WTC11 (cell line): ENCODE data around the gene ATP8B3.

Experiments used
- ELF4 ChIP-seq: sonication (generic); formaldehyde crosslinking; IDR thresholded peaks from 2 replicates; pipeline ENCODE4 v1.8.1; 2022; ENCODE audit warnings: low read depth, mild to moderate bottlenecking, moderate library complexity, missing genetic modification reagents
- EMX1 ChIP-seq: fragments of 250-450 bp; sonication (Bioruptor Pico); IDR thresholded peaks from 2 replicates; pipeline ENCODE4 v1.8.0; 2021; ENCODE audit warnings: mild to moderate bottlenecking
- ESRRA ChIP-seq: sonication (generic); formaldehyde crosslinking; IDR thresholded peaks from 2 replicates; pipeline ENCODE4 v1.8.1; 2022; ENCODE audit warnings: mild to moderate bottlenecking, missing genetic modification reagents, borderline replicate concordance
- IRF2 ChIP-seq: sonication (generic); formaldehyde crosslinking; IDR thresholded peaks from 2 replicates; pipeline ENCODE4 v1.8.0; 2022; ENCODE audit warnings: low read depth, missing genetic modification reagents, borderline replicate concordance
- MAX ChIP-seq: sonication (generic); formaldehyde crosslinking; IDR thresholded peaks from 2 replicates; pipeline ENCODE4 v1.8.0; 2022; ENCODE audit warnings: mild to moderate bottlenecking, missing genetic modification reagents
- NR1H2 ChIP-seq: sonication (generic); formaldehyde crosslinking; IDR thresholded peaks from 2 replicates; pipeline ENCODE4 v1.9.0; 2021; ENCODE audit warnings: mild to moderate bottlenecking, moderate library complexity, missing genetic modification reagents
- USF1 ChIP-seq: sonication (generic); formaldehyde crosslinking; IDR thresholded peaks from 2 replicates; pipeline ENCODE4 v1.8.0; 2022; ENCODE audit warnings: mild to moderate bottlenecking, missing genetic modification reagents
- TF ChIP-seq, protein P1 (sequence below): sonication (generic); formaldehyde crosslinking; conservative IDR thresholded peaks from 2 replicates; pipeline ENCODE4 v1.8.1; 2022; ENCODE audit warnings: mild to moderate bottlenecking, missing genetic modification reagents
- TF ChIP-seq, protein P2 (sequence below): fragments of 200-600 bp; IDR thresholded peaks from 2 replicates; pipeline ENCODE4 v1.8.0; 2022; ENCODE audit warnings: antibody characterized with exemption
- TF ChIP-seq, protein P3 (sequence below): sonication (generic); formaldehyde crosslinking; IDR thresholded peaks from 2 replicates; pipeline ENCODE4 v1.8.1; 2023; ENCODE audit warnings: mild to moderate bottlenecking, missing genetic modification reagents, moderate library complexity

DNA sequence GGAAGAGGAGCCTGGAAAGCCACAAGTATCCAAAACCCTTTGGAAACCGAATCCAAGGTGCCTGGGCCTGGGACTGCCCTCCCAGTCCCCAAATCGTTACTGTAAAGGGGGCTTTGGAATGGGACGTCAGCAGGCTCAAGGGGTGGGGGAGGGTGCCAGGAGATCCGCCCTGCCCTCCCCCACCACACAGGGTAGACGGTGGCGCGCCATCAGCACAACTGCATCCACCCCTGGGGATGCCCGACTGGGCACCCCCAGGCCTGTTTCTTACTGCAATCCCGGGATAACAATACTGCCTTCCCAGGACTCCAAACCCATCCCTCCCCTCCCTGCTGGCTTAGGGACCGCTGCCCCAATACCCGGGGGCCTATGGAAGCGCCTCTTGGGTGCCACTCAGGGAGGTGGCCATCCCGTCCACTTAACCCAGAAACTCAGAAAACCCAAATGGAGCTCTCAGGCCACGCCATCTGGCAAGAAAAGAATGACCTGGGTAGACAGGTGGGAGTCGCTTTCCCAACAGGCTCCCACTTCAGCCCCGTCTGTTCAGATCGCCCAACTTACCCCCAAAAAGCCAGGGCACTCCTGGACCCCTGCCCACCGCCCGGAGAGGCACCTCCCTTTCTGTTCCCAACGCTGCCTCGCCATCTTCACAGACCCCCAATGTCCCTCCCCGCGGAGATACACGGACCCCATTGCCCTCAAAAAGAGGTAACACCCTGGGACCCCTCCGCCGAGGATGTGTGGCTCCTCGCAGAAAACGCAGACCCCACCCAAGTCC lies 48.9 kb upstream of the ATP8B3 start:
- TF ChIP-seq, protein P1, sequence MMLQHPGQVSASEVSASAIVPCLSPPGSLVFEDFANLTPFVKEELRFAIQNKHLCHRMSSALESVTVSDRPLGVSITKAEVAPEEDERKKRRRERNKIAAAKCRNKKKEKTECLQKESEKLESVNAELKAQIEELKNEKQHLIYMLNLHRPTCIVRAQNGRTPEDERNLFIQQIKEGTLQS (CRISPR knock-in tag), result no peak
- no peak for TF ChIP-seq MAX (CRISPR knock-in tag)
- TF ChIP-seq, protein P2, sequence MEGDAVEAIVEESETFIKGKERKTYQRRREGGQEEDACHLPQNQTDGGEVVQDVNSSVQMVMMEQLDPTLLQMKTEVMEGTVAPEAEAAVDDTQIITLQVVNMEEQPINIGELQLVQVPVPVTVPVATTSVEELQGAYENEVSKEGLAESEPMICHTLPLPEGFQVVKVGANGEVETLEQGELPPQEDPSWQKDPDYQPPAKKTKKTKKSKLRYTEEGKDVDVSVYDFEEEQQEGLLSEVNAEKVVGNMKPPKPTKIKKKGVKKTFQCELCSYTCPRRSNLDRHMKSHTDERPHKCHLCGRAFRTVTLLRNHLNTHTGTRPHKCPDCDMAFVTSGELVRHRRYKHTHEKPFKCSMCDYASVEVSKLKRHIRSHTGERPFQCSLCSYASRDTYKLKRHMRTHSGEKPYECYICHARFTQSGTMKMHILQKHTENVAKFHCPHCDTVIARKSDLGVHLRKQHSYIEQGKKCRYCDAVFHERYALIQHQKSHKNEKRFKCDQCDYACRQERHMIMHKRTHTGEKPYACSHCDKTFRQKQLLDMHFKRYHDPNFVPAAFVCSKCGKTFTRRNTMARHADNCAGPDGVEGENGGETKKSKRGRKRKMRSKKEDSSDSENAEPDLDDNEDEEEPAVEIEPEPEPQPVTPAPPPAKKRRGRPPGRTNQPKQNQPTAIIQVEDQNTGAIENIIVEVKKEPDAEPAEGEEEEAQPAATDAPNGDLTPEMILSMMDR, result no peak
- no peak for TF ChIP-seq ELF4 (CRISPR knock-in tag)
- no peak for TF ChIP-seq IRF2 (CRISPR knock-in tag)
- TF ChIP-seq, protein P3, sequence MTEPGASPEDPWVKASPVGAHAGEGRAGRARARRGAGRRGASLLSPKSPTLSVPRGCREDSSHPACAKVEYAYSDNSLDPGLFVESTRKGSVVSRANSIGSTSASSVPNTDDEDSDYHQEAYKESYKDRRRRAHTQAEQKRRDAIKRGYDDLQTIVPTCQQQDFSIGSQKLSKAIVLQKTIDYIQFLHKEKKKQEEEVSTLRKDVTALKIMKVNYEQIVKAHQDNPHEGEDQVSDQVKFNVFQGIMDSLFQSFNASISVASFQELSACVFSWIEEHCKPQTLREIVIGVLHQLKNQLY, result no peak
- TF ChIP-seq NR1H2 (CRISPR knock-in tag), result no peak
- no peak for TF ChIP-seq EMX1 (CRISPR knock-in tag)
- TF ChIP-seq ESRRA, result no peak
- no peak for TF ChIP-seq USF1 (CRISPR knock-in tag)
